Activated gamma-delta T cell treated with anti-CD3 and anti-CD28 coated beads, Interleukin-2, amount 50 U/mL, for 16 hours (primary cell): ENCODE results near the gene SUPT3H.
A peak's percentile ranks its signal among the peaks of the same experiment; 100 is the strongest.

Experiments
- DNase-seq: peaks from one replicate; pipeline ENCODE4 v3.0.0-alpha.2; 2020; ENCODE audit warnings: low read depth

The SUPT3H gene

DNA sequence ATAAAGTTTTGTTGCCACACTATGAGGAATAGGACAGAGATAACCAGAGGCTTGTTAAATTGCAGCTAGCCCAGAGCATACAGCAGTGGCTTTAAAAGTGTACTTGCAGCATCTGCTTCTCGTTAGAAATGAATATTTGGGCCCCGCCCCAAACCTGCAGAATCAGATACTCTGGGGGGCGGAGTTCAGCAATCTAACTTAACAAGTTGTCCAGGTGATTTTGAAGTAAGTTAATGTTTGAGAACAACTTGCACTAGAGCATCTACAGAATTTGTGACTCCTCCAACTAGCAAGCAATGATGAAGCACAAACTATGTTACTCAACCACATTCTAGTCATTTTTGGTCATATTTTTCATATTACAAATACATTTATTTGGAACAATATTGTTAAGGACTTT is 10.6 kb upstream of the SUPT3H start:
- no peak for DNase-seq

DNA sequence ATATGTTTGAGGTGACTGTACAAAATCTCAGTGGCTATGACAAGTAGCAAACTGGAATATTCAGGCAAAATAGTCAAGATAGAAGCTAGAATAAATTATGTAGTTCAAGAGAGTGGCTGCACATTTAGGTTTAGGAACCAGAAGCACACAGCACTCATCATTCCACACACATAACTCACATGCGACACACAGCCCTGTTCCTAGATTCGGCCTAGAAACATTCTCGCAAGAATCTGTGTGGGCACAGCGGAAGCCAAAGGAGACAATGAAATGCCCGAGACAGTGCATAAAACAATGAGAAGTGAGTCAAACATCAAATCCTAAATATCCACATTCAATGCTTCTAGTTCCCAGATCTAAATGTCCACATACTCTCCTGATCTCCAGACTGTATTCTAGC is 9.5 kb upstream of the SUPT3H start:
- no peak for DNase-seq

DNA sequence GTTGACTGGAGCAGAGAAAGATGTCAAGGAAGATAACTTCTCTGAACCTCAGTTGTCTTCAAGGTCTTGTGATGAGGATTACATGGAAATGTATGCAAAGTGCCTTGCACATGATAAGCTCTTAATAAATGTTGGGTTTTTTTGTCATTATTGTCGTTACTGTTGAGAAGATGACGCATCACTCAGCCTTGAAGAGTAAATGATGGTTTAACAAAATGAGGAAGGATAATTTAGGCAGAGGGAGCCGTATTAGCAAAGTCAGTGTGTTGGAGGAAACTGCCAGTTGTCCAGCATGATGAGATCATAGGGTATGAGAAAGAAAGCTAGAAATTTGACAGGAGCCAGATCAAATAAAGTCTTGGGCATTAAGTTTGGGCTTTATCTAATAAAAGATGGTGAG is 8.8 kb upstream of the SUPT3H start:
- DNase-seq, result no peak

DNA sequence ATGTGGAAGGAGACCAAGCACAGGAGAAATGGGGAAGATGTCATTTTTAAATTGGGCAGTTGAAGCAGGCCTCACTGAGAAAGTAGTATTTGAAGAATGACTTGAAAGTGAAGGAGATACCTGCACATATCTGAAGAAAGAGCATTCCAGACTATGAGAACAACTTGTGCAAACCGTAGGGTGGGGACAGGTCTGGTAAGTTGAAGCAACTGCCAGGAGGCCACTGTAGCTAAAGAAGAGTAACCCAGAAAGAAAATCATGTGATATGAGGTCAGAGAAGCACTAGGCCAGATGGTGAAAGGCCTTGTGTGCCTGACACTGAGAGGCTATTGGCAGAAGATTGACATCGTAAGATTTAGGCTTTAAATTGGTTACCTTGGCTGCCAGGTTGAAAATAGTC is 4.7 kb upstream of the SUPT3H start:
- DNase-seq, result no peak

DNA sequence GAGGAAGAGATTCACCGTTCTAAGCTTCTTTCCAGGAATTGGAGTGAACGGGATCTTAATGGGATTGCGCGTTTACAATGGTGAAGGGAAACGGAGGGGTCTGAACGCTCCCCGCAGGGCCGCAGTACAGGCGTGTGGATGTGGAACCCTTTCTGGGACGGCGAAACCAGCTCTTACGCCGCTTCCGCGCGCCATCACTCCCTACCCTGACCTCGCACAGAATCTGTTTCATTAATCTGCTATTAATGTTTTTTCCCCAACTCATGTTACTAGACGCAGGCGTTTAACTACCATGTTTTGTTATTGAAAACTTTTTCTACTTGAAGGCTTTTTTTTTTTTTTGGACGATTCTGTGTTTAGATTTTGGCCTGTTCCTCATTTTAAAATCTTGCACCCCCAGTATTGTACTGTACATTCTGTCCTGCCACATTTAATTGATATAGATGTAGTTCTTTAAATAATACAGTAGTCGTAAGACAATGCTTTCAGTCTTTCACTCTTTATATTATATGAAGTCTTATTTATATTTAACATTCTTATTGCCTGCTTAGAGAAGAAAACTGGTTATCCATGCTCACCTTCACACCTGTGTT is 696 bp upstream of the SUPT3H start:
- DNase-seq, result peak; percentile 6

GRCh38 chr6:45377043-45377553 is 636 bp downstream of the SUPT3H start:
- no peak for DNase-seq

DNA sequence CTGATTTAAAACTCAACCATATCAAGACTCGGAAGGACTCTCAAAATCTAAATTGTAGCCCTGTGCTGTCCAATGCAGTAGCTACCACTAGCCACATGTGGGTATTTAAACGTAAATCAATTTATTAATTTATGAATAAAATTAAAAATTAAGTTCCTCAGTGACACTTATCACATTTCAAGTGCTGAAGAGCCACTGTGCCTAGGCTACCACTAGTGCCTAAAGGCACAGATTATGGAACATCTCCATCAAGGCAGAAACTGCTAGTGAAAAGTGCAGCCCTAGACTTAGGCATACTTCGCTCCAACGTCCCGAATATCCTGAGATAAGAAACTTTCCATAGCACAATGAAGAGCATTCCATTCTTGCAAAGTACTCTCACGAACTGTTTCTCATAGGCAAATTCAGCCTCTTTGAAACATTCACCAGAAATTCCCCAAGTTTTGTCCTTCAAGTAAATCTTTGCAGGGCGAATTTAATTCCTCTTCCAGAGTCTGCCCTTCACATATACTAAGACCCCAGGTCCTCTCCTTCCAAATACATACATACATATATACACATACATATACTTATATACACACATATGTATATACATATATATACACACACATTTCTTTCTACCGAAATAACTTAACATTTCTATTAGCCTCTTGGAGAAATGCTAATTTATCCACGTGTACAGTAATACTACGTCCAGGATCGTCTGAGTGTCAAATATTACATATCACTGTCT is 1.3 kb downstream of the SUPT3H start:
- DNase-seq, result no peak

DNA sequence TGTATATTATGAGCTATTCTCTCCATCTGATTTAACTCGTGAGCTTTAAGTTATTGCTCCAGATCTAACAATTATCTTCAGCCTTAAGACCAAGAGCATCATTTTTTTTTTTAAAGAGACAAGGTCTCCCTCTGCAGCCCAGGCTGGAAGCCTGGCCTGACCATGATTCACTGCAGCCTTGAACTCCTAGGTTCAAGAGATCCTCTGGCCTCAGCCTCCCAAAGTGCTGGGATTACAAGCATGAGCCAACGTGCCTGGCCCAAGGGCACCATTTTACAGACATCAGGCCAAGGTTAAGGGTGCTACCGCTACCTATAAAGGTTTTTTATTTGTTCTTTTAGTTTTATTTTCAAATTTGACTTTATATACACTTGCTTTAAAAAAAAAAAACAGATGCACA is 2.3 kb downstream of the SUPT3H start:
- DNase-seq, result no peak

- no peak for DNase-seq
Observed at GRCh38 chr6:45371924-45372573, 5.7 kb downstream of the SUPT3H start.

DNA sequence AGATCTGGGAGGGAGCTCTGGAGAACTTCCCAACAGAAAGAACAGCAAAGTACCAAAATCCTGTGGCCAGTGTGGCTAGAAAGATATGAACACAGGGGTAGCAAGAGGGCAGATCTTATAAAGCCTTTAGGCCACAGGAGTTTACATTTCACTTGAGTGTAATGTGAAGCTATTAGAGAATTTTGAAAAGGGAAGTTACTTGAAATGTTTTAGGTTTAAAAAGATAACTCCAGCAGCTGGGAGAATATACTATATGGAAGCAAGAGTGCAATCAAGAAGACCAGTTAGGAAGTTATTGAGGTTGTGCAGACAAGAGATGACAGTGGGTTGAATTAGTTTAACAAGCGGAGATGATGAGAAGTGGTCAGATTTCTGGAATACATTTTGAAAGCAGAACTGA is 7.9 kb downstream of the SUPT3H start:
- DNase-seq, result no peak

- no peak for DNase-seq
Observed at GRCh38 chr6:45367999-45368398, 9.7 kb downstream of the SUPT3H start.

DNA sequence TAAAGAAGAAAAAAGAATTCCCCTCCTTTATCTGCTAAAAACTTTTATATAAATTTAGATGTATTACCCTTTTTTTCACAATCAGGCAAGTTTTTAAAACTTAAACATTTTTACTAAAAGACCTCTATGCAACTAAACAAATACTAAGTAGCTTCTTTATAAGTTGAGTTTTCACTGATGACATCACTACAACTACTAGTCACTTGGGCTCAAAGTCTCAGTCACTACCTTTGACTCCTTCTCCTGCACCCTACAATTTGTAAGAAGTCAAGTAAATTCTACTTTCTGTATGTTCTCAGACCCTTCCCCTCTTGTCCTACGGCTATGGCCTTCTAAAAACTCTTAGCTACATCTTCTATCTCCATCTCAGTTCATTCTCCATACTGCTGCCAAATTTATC is 11.2 kb downstream of the SUPT3H start:
- no peak for DNase-seq

DNA sequence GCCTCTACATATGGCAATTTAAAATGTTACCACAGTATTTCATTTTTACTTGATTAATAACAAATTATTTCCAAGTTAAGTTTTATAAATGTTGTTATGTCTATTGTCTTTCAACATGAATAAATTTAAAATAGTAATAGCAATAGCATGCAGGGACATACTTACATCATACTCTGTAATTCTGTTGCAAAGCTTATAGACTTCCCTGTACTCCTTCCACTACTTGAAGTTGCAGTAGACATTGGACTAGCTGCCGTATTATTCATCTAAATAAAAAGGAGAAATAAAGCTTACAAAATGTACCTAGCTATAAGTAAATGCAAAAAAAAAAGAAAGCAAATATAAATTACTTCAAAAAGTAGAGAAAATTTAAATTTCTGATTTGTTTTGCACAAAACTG is 12.7 kb downstream of the SUPT3H start:
- DNase-seq, result no peak

DNA sequence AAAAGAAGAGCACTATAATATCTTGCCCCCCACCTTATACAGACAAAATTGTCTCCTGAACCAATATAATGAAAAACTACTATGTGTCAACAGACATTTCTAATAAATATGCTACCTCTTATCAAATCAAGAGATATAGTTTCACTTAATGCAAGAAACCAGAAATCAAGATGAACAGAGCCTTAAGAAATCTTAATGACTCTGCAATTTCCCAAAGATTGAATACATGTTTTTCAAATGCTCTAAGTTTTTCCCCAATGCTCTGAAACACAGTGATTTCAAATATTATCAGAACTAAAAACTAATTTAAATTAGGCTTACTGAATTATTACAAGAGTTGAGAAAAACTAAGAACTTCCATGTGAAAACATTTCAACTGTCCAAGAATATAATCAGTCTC is 13.3 kb downstream of the SUPT3H start:
- DNase-seq, result no peak

GRCh38 chr6:45353654-45354053 is 24.1 kb downstream of the SUPT3H start:
- no peak for DNase-seq

- DNase-seq, result no peak
Observed at GRCh38 chr6:45351667-45352066, 26.1 kb downstream of the SUPT3H start.

- no peak for DNase-seq
Observed at GRCh38 chr6:45351076-45351475, 26.7 kb downstream of the SUPT3H start.

DNA sequence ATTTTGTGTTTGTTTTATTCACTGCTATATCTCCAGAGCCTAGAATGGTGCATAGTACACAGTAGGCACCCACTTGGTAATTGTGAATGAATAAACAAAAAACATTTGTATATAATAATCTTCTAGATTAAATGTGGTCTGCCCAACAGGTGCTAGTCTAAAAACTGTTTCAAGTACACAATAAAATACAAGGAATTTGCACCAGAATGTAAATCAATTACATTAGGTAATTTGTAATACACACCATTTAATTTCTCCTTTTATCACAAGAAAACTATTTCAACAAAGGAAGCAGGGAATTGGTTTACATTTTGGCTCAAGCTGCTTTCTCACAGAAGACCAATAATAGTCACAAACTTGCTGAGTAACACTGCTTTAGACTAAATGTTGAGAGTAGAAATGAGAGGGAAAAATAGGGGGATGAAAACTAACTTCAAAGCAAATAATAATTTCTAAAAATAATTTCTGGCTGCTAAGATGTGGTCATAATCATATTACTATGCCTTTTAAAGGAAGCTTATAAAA is 27.5 kb downstream of the SUPT3H start:
- DNase-seq, result no peak

GRCh38 chr6:45344900-45345299 is 32.8 kb downstream of the SUPT3H start:
- DNase-seq, result no peak

- DNase-seq, result no peak
Observed at GRCh38 chr6:45328523-45328922, 49.2 kb downstream of the SUPT3H start.

DNA sequence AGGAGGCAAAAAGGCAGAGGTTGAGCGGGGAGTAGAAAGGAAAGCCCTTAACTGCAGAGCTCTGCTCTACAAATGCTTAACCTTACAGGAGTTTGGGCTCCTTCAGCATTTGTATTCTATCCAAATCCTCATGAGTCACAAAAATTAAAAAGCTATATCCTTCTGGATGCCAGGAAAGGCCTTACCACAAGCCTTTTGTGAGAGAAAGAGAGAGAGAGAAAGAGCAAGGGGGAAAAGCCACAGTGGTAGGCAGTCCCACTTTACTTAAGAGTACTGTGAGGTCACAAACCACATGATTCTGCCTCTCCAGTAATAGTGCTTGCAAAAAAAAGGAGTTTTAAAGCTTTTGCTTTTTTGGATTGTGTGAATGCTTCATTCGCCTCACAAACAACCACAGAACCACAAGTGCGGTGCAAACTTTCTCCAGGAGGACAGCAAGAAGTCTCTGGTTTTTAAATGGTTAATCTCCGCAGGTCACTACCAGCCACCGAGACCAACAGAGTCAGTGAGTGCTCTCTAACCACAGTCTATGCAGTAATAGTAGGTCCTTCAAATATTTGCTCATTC is 49.7 kb downstream of the SUPT3H start, which contains the start of gene RUNX2:
Gene RUNX2, plus strand, starts transcription at position 375 of the 567 bp plus-strand sequence. CDS start 397 bp downstream, outside the sequence.
- no peak for DNase-seq

DNA sequence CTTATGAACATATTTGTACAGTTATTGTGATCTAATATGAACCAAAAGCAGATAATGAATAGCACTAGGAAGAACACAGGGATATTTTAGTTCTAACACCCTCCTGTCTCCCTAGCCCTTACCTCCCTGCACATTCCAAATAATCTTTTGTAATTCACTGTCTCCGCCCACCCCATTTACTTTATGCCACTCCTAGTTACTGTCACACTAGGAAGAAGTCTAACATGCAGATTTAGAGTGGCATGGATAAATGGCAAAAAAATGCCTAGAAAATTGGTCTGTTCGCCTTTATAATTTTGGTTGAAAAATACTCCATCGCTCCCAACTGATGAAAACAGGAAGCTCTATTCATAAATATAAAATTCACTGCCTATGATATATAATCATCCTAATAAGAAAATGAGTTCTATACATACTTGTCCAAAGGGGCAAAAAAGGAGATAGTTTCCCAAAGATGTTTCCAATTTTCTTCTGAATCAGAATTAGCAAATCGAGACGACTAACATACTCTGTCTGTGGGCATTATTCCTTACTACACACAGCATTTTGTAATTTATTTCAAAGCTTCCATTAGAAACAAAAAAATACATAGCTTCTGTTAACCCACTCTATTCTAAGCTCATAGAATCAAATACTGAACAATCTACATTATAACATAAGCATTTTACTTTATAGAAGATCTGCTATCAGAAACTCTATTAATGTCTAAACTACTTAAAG is 50.9 kb downstream of the SUPT3H start:
- no peak for DNase-seq
